HepG2 (cell line): Measurements from ENCODE around the gene AXIN1. TPM values are rescaled to one million over a fixed set of nuclear protein-coding genes. Genes with fewer than 3 reads are reported as not detected.
A peak's percentile ranks its signal among the peaks of the same experiment; 100 is the strongest.

Source experiments
- CSRNP2 ChIP-seq: sonication (generic); formaldehyde crosslinking; conservative IDR thresholded peaks from 2 replicates; pipeline ENCODE4 v1.8.0; 2022; ENCODE audit warnings: low read depth, missing genetic modification reagents
- GFI1 ChIP-seq: sonication (generic); formaldehyde crosslinking; IDR thresholded peaks from 2 replicates; pipeline ENCODE4 v1.5.0; 2020; ENCODE audit warnings: missing genetic modification reagents, mild to moderate bottlenecking, borderline replicate concordance
- MAZ ChIP-seq, 2 experiments: sonication (generic) in 1 of 2; formaldehyde crosslinking in 1 of 2; IDR thresholded peaks; 2 replicates each; pipeline versions ENCODE4 v1.5.0 to v1.6.1; 2012 to 2020; ENCODE audit warnings: low read depth in 2 of 2, mild to moderate bottlenecking in 2 of 2, borderline replicate concordance in 1 of 2, improper control_type of control experiment in 1 of 2, low read length in 1 of 2, missing genetic modification reagents in 1 of 2, moderate library complexity in 1 of 2
- NFAT5 ChIP-seq: sonication (generic); formaldehyde crosslinking; IDR thresholded peaks from 2 replicates; pipeline ENCODE4 v1.4.0; 2020; ENCODE audit warnings: missing genetic modification reagents
- PHF8 ChIP-seq: sonication (generic); formaldehyde crosslinking; IDR thresholded peaks from 2 replicates; pipeline ENCODE4 v1.5.0; 2020; ENCODE audit warnings: missing genetic modification reagents
- POLR2A ChIP-seq, 2 experiments: IDR thresholded peaks; 2 replicates each; pipeline ENCODE4 v1.6.1; 2011; ENCODE audit warnings: low read depth in 2 of 2, low read length in 2 of 2, mild to moderate bottlenecking in 1 of 2, moderate library complexity in 1 of 2; ENCODE audit not compliant: insufficient read depth in 1 of 2
- RELA ChIP-seq: sonication (generic); formaldehyde crosslinking; IDR thresholded peaks from 2 replicates; pipeline ENCODE4 v1.4.0; 2020; ENCODE audit warnings: missing genetic modification reagents
- SAP130 ChIP-seq: IDR thresholded peaks from 2 replicates; pipeline ENCODE4 v1.6.1; 2016; ENCODE audit warnings: low read depth
- STAG1 ChIP-seq: sonication (generic); formaldehyde crosslinking; IDR thresholded peaks from 2 replicates; pipeline ENCODE4 v1.4.0; 2020; ENCODE audit warnings: missing genetic modification reagents
- ZC3H4 ChIP-seq: sonication (generic); formaldehyde crosslinking; IDR thresholded peaks from 2 replicates; pipeline ENCODE4 v1.4.0; 2020; ENCODE audit warnings: missing genetic modification reagents, borderline replicate concordance
- ZNF503 ChIP-seq: sonication (generic); formaldehyde crosslinking; IDR thresholded peaks from 2 replicates; pipeline ENCODE4 v1.4.0; 2020; ENCODE audit warnings: missing genetic modification reagents
- ZNF558 ChIP-seq: sonication (generic); formaldehyde crosslinking; IDR thresholded peaks from 2 replicates; pipeline ENCODE4 v1.9.0; 2022; ENCODE audit warnings: mild to moderate bottlenecking, missing genetic modification reagents, borderline replicate concordance
- ZNF772 ChIP-seq: sonication (generic); formaldehyde crosslinking; IDR thresholded peaks from 2 replicates; pipeline ENCODE4 v1.5.0; 2020; ENCODE audit warnings: mild to moderate bottlenecking, missing genetic modification reagents
- polyA plus RNA-seq, 8 experiments: library from polyadenylated mRNA; depleted of rRNA in 3 of 8; stranded (reverse) in 7 of 8; unstranded in 1 of 8; fragments of >200 nt; fragmentation: Illumina TruSeq in 4 of 8; extraction: Trizol in 4 of 8; gene quantifications; 2 replicates each; pipeline versions ENCODE4 v1.2.1 to v1.2.3, GENCODE V29; 2011 to 2016; ENCODE audit warnings: low read depth in 4 of 8, missing spikeins in 1 of 8, mixed read lengths in 1 of 8; ENCODE audit not compliant: insufficient read depth in 1 of 8
- total RNA-seq, 5 experiments: library from RNA; depleted of rRNA; stranded (reverse); fragments of >200 nt; fragmentation: Illumina TruSeq; extraction: Trizol; gene quantifications; 2 replicates each; pipeline ENCODE4 v1.2.3, GENCODE V29; 2016; ENCODE audit warnings: low read depth in 1 of 5
- TF ChIP-seq, protein P1 (sequence below): sonication (generic); formaldehyde crosslinking; IDR thresholded peaks from 2 replicates; pipeline ENCODE4 v1.5.1; 2020; ENCODE audit warnings: mild to moderate bottlenecking, missing genetic modification reagents, moderate library complexity

The AXIN1 gene
- total and polyA plus RNA-seq, 2 of the 13 experiments (the other 11 are each of a cell fraction or from before 2014, with no cell fraction given) = 24.0 to 26.0 TPM

- TF ChIP-seq NFAT5 (CRISPR knock-in tag) (peak; percentile 61), ZNF772 (CRISPR knock-in tag) (peak; percentile 81), ZC3H4 (peak; percentile 92; the same call in 1 of the 2 replicates), ZNF503 (CRISPR knock-in tag) (no peak; the same call in 1 of the 2 replicates), PHF8 (CRISPR knock-in tag) (peak; percentile 81), POLR2A (IDR thresholded peaks at IDR 0.05; ENCODE audit: insufficient read depth in 1 of 2, low read depth in 2 of 2, low read length in 2 of 2) (peak; percentile 70 to 95), ZNF558 (CRISPR knock-in tag) (0 out of 2 replicates have a peak, but pooled peaks have one; percentile 51), CSRNP2 (peak; percentile 5; the same call in 1 of the 2 replicates), STAG1 (peak; percentile 40), RELA (CRISPR knock-in tag) (0 out of 2 replicates have a peak, but pooled peaks have one; percentile 31), MAZ (IDR thresholded peaks at IDR 0.05; ENCODE audit: borderline replicate concordance, low read depth, low read length) (peak; percentile 45; the same call in 1 of the 2 replicates), MAZ (CRISPR knock-in tag; IDR thresholded peaks at IDR 0.05; ENCODE audit: low read depth) (peak; percentile 84; the same call in 1 of the 2 replicates), GFI1 (CRISPR knock-in tag) (no peak), SAP130 (peak; percentile 74)
- TF ChIP-seq, protein P1, sequence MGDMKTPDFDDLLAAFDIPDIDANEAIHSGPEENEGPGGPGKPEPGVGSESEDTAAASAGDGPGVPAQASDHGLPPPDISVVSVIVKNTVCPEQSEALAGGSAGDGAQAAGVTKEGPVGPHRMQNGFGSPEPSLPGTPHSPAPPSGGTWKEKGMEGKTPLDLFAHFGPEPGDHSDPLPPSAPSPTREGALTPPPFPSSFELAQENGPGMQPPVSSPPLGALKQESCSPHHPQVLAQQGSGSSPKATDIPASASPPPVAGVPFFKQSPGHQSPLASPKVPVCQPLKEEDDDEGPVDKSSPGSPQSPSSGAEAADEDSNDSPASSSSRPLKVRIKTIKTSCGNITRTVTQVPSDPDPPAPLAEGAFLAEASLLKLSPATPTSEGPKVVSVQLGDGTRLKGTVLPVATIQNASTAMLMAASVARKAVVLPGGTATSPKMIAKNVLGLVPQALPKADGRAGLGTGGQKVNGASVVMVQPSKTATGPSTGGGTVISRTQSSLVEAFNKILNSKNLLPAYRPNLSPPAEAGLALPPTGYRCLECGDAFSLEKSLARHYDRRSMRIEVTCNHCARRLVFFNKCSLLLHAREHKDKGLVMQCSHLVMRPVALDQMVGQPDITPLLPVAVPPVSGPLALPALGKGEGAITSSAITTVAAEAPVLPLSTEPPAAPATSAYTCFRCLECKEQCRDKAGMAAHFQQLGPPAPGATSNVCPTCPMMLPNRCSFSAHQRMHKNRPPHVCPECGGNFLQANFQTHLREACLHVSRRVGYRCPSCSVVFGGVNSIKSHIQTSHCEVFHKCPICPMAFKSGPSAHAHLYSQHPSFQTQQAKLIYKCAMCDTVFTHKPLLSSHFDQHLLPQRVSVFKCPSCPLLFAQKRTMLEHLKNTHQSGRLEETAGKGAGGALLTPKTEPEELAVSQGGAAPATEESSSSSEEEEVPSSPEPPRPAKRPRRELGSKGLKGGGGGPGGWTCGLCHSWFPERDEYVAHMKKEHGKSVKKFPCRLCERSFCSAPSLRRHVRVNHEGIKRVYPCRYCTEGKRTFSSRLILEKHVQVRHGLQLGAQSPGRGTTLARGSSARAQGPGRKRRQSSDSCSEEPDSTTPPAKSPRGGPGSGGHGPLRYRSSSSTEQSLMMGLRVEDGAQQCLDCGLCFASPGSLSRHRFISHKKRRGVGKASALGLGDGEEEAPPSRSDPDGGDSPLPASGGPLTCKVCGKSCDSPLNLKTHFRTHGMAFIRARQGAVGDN (CRISPR knock-in tag) = peak; percentile 83
Measured at GRCh38 chr16:401468-402348, 49.2 kb upstream of the AXIN1 start, which contains the start of gene DECR2 (continued).
